Trophoblast cell (in vitro differentiated cells and primary cell): Measurements from ENCODE around the gene MAML2.
A peak's percentile ranks its signal among the peaks of the same experiment; 100 is the strongest.

Source experiments
- DNase-seq, 2 donors: peaks; one replicate each; pipeline ENCODE4 v3.0.0-alpha.2; 2016
- H2AFZ ChIP-seq: 2 replicates; pipeline ENCODE4 v1.6.1; 2013; ENCODE audit warnings: low read length, moderate library complexity, mild to moderate bottlenecking; ENCODE audit not compliant: insufficient read depth, poor library complexity
- H2AK5ac ChIP-seq: 2 replicates; pipeline ENCODE4 v1.6.1; 2013; ENCODE audit warnings: mild to moderate bottlenecking, low read length
- H2BK120ac ChIP-seq: 2 replicates; pipeline ENCODE4 v1.6.1; 2013; ENCODE audit warnings: low read length, mild to moderate bottlenecking, moderate library complexity; ENCODE audit not compliant: insufficient read depth, poor library complexity
- H2BK12ac ChIP-seq: 2 replicates; pipeline ENCODE4 v1.6.1; 2013; ENCODE audit warnings: mild to moderate bottlenecking, low read length, moderate library complexity
- H2BK5ac ChIP-seq: 2 replicates; pipeline ENCODE4 v1.6.1; 2013; ENCODE audit warnings: low read length, low read depth, moderate library complexity, mild to moderate bottlenecking; ENCODE audit not compliant: poor library complexity
- H3K14ac ChIP-seq: 2 replicates; pipeline ENCODE4 v1.6.1; 2013; ENCODE audit warnings: mild to moderate bottlenecking, low read length
- H3K18ac ChIP-seq: 2 replicates; pipeline ENCODE4 v1.6.1; 2013; ENCODE audit warnings: mild to moderate bottlenecking, low read length
- H3K23ac ChIP-seq: 2 replicates; pipeline ENCODE4 v1.6.1; 2013; ENCODE audit warnings: low read length
- H3K27ac ChIP-seq: 2 replicates; pipeline ENCODE4 v1.5.1; 2013; ENCODE audit warnings: low read depth, mild to moderate bottlenecking, inconsistent platforms, low read length, moderate library complexity
- H3K27me3 ChIP-seq: 2 replicates; pipeline ENCODE4 v1.6.1; 2013; ENCODE audit warnings: inconsistent platforms, mild to moderate bottlenecking, low read length, moderate library complexity; ENCODE audit not compliant: insufficient read depth
- H3K36me3 ChIP-seq, 2 experiments: 1 replicate in 1 of 2; 2 replicates in 1 of 2; pipeline ENCODE4 v1.6.1; 2013; ENCODE audit warnings: low read length in 2 of 2, mild to moderate bottlenecking in 2 of 2, moderate library complexity in 1 of 2; ENCODE audit not compliant: insufficient read depth in 2 of 2, control insufficient read depth in 1 of 2
- H3K4ac ChIP-seq: 2 replicates; pipeline ENCODE4 v1.6.1; 2013; ENCODE audit warnings: low read depth, mild to moderate bottlenecking, low read length, moderate library complexity
- H3K4me1 ChIP-seq, 2 experiments: 1 replicate in 1 of 2; 2 replicates in 1 of 2; pipeline ENCODE4 v1.6.1; 2013; ENCODE audit warnings: low read length in 2 of 2, mild to moderate bottlenecking in 2 of 2, moderate library complexity in 1 of 2; ENCODE audit not compliant: insufficient read depth in 2 of 2, control insufficient read depth in 1 of 2
- H3K4me2 ChIP-seq: 2 replicates; pipeline ENCODE4 v1.6.1; 2013; ENCODE audit warnings: inconsistent platforms, mild to moderate bottlenecking, low read length, moderate library complexity
- H3K4me3 ChIP-seq: 2 replicates; pipeline ENCODE4 v1.5.1; 2013; ENCODE audit warnings: mild to moderate bottlenecking, low read depth, low read length, inconsistent platforms
- H3K79me1 ChIP-seq: one replicate; pipeline ENCODE4 v1.6.1; 2013; ENCODE audit warnings: low read length
- H3K79me2 ChIP-seq: 2 replicates; pipeline ENCODE4 v1.6.1; 2013; ENCODE audit warnings: low read length, mild to moderate bottlenecking; ENCODE audit not compliant: control insufficient read depth, insufficient read depth, poor library complexity
- H3K9ac ChIP-seq: 2 replicates; pipeline ENCODE4 v1.6.1; 2013; ENCODE audit warnings: mild to moderate bottlenecking, low read length
- H3K9me3 ChIP-seq: 2 replicates; pipeline ENCODE4 v1.6.1; 2013; ENCODE audit warnings: low read depth, mild to moderate bottlenecking, control low read depth, inconsistent platforms, low read length; ENCODE audit not compliant: insufficient read depth
- H4K12ac ChIP-seq: 2 replicates; pipeline ENCODE4 v1.6.1; 2013; ENCODE audit warnings: low read depth, mild to moderate bottlenecking, low read length, moderate library complexity
- H4K8ac ChIP-seq: 2 replicates; pipeline ENCODE4 v1.6.1; 2013; ENCODE audit warnings: low read depth, mild to moderate bottlenecking, low read length, moderate library complexity
- H4K91ac ChIP-seq: one replicate; pipeline ENCODE4 v1.6.1; 2013; ENCODE audit warnings: low read depth, mild to moderate bottlenecking, low read length, moderate library complexity
- WGBS: extraction: QIAGEN DNeasy Blood & Tissue Kit; methylation state at CpG from one replicate; pipeline ENCODE4 v1.1.7; 2013; ENCODE audit warnings: missing lambda C conversion rate; ENCODE audit not compliant: insufficient read length, insufficient coverage; ENCODE audit errors: extremely low coverage; 5-methylcytosine and 5-hydroxymethylcytosine counted together

Gene MAML2

DNA sequence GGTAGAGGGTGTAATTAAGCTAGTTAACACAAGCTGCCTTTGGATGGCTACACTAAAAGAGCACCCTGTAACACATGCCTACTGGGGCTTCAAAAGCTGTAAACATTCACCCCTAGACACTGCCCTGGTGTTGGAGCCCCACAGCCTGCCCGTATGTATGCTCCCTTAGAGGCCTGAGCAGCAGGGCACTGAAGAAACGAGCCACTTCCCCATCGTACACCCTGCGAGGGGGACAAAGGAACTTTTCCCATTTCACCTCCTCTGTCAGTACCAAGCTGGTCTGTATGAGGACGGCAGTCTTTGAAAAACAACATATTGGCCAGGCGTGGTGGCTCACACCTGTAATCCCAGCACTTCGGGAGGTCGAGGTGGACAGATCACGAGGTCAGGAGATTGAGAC, 77.0 kb downstream of the MAML2 start:
- Histone ChIP-seq H3K14ac (no peak overlapping the region), H3K79me2 (peaks cover 5% of the 10 kb centered on the region), H3K18ac (peak overlapping the region; percentile 28), H3K4ac (peak overlapping the region; percentile 57), H2BK5ac (no peak overlapping the region), H2BK12ac (peak overlapping the region; percentile 39), H2AK5ac (peak overlapping the region; percentile 23), H3K27me3 (no peaks in the 10 kb centered on the region), H3K79me1 (peaks cover 20% of the 10 kb centered on the region), H3K9ac (no peak overlapping the region), H3K4me3 (no peak overlapping the region), H4K12ac (no peak overlapping the region), H3K4me1 (peaks cover 12 to 19% of the 10 kb centered on the region in 2 experiments), H3K23ac (no peak overlapping the region), H3K36me3 (peaks cover 9 to 12% of the 10 kb centered on the region in 2 experiments), H4K8ac (no peak overlapping the region), H2BK120ac (no peak overlapping the region), H3K9me3 (no peaks in the 10 kb centered on the region), H4K91ac (no peak overlapping the region), H2AFZ (no peak overlapping the region), H3K27ac (peak overlapping the region; percentile 94), H3K4me2 (no peak overlapping the region)
- no peak for DNase-seq
- no CpG with 5 or more reads among the region's 9 CpGs for WGBS

DNA sequence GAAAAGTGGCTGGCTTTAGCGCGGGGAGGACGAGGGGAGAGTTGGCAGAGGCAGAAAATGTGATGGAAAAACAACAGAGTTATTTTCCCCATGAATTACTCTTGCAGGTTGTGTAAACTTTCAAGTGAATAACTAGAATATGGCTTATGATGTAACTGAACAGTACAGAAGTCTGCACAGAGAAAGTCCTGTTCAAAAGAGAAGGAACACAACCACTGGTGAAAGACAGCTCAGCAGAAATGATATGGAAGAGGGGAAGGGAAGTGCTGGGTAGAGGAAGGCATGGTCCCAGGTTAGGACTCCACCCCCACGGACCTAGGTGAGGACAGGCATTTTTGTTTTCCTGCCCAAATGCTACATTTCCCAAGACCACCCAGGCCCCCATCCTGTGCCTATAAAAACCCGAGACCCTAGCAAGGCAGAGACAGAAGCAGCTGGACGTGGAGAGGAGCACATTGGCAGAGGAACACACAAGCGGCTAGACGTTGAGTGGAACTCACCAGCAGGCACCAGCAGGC, 77.7 kb downstream of the MAML2 start:
- no peak overlapping the region for H4K12ac ChIP-seq
- H2BK12ac ChIP-seq, result peak overlapping the region; percentile 39
- peak overlapping the region; percentile 67 for H4K91ac ChIP-seq
- H3K79me1 ChIP-seq, result peaks cover 18% of the 10 kb centered on the region
- H3K27me3 ChIP-seq, result no peaks in the 10 kb centered on the region
- H3K9ac ChIP-seq, result no peak overlapping the region
- peak overlapping the region; percentile 94 for H3K27ac ChIP-seq
- peak overlapping the region; percentile 34 for H2BK120ac ChIP-seq
- H3K36me3 ChIP-seq, result peaks cover 5 to 6% of the 10 kb centered on the region in 2 experiments
- H3K9me3 ChIP-seq, result no peaks in the 10 kb centered on the region
- peak overlapping the region; percentile 31 for H2AK5ac ChIP-seq
- no peak overlapping the region for H4K8ac ChIP-seq
- peaks cover 14 to 21% of the 10 kb centered on the region in 2 experiments for H3K4me1 ChIP-seq
- no CpG with 5 or more reads among the region's 8 CpGs for WGBS
- H3K4ac ChIP-seq, result peak overlapping the region; percentile 13
- peak overlapping the region; percentile 35 for H2BK5ac ChIP-seq
- no peak overlapping the region for H3K4me3 ChIP-seq
- H3K23ac ChIP-seq, result no peak overlapping the region
- H3K18ac ChIP-seq, result peak overlapping the region; percentile 76
- DNase-seq, result no peak
- H3K14ac ChIP-seq, result peak overlapping the region; percentile 53
- peaks cover 3% of the 10 kb centered on the region for H3K79me2 ChIP-seq
- H2AFZ ChIP-seq, result no peak overlapping the region
- H3K4me2 ChIP-seq, result no peak overlapping the region

DNA sequence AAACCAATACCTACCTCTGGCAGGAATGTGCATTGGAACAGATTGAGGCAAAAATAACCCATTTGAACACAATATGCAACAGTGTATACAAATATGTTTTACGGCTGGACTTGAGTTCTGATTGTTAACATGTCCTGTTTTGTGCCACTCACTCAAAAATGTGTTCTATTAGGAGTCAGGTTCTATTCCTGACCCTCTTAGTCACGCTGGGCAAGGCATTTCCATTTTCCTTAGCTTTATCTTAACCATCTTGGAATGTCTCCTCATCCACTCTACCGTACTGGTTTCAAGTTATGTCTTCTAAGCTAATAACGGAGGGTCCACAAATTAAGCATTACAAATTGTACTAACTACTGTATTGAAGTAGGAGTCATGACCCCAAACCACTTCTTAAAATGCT, 78.6 kb downstream of the MAML2 start:
- no peak overlapping the region for H2BK120ac ChIP-seq
- H3K27me3 ChIP-seq, result no peaks in the 10 kb centered on the region
- peaks cover 18 to 26% of the 10 kb centered on the region in 2 experiments for H3K4me1 ChIP-seq
- H3K27ac ChIP-seq, result peak overlapping the region; percentile 94
- no peak overlapping the region for H3K4ac ChIP-seq
- H4K8ac ChIP-seq, result no peak overlapping the region
- peak overlapping the region; percentile 98 for H2BK12ac ChIP-seq
- H2AFZ ChIP-seq, result no peak overlapping the region
- peak overlapping the region; percentile 10 for H3K4me2 ChIP-seq
- H4K91ac ChIP-seq, result no peak overlapping the region
- H3K14ac ChIP-seq, result peak overlapping the region; percentile 65
- H3K4me3 ChIP-seq, result no peak overlapping the region
- no peaks in the 10 kb centered on the region for H3K9me3 ChIP-seq
- no peak overlapping the region for H4K12ac ChIP-seq
- DNase-seq, result peak in 1 of 2 donors; percentile 71
- peak overlapping the region; percentile 86 for H2BK5ac ChIP-seq
- WGBS, result no CpG with 5 or more reads among the region's 4 CpGs
- H3K18ac ChIP-seq, result no peak overlapping the region
- H2AK5ac ChIP-seq, result no peak overlapping the region
- H3K79me1 ChIP-seq, result peaks cover 22% of the 10 kb centered on the region
- H3K23ac ChIP-seq, result no peak overlapping the region
- peaks cover under 1 to 2% of the 10 kb centered on the region in 2 experiments for H3K36me3 ChIP-seq
- no peak overlapping the region for H3K9ac ChIP-seq
- H3K79me2 ChIP-seq, result peaks cover 2% of the 10 kb centered on the region

DNA sequence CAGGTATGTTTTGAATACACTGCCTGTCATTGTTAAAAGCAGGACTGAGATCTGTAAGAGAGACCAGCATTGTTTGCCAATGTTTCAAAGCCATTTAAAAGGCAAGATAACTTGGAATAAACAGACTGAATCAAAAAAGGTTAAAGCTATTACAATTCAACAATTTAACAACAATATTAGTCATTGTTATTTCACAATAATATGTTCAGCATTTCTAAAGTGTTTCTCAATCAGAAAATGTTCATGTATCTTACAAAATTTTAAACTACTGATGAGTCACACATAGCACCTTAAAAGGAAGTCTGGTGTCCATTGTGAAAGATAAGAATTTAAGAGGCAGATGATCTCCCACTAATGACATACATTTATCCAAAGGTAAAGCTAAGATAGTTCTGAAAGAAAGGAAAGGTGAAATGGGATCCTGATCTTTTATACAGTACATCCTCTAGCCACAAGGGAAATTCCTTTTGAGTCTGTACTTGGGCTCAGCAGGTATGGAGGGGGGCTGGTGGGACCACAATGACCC, 79.7 kb downstream of the MAML2 start:
- H3K9ac ChIP-seq, result no peak overlapping the region
- no peak overlapping the region for H3K18ac ChIP-seq
- peak overlapping the region; percentile 21 for H2BK12ac ChIP-seq
- peak overlapping the region; percentile 8 for H3K4ac ChIP-seq
- H2BK120ac ChIP-seq, result peak overlapping the region; percentile 48
- no peak overlapping the region for H3K14ac ChIP-seq
- no peak overlapping the region for H3K4me2 ChIP-seq
- H3K36me3 ChIP-seq, result no peaks in the 10 kb centered on the region
- no peak overlapping the region for H4K8ac ChIP-seq
- H3K27me3 ChIP-seq, result no peaks in the 10 kb centered on the region
- H4K12ac ChIP-seq, result no peak overlapping the region
- H3K27ac ChIP-seq, result peak overlapping the region; percentile 94
- H3K23ac ChIP-seq, result no peak overlapping the region
- peaks cover 27% of the 10 kb centered on the region for H3K79me1 ChIP-seq
- H4K91ac ChIP-seq, result no peak overlapping the region
- peak overlapping the region; percentile 18 for H2BK5ac ChIP-seq
- H3K4me3 ChIP-seq, result no peak overlapping the region
- H2AK5ac ChIP-seq, result no peak overlapping the region
- H3K79me2 ChIP-seq, result peaks cover 3% of the 10 kb centered on the region
- H2AFZ ChIP-seq, result no peak overlapping the region
- H3K9me3 ChIP-seq, result no peaks in the 10 kb centered on the region
- H3K4me1 ChIP-seq, result peaks cover 21 to 34% of the 10 kb centered on the region in 2 experiments
- peak; percentile 50 to 93 for DNase-seq
